HEK293T (cell line): Measurements from ENCODE around the gene HMGA1.

Source experiments
- CTCF ChIA-PET: fragments of 350-600 bp; formaldehyde crosslinking; extraction: SDS; loops from one replicate; lab custom pipeline; 2021; ENCODE audit warnings: antibody characterized with exemption, inconsistent platforms; lab: Yijun Ruan, JAX
- POLR2A ChIA-PET: fragments of 350-600 bp; formaldehyde crosslinking; extraction: SDS; loops from one replicate; lab custom pipeline; 2020; ENCODE audit warnings: antibody characterized with exemption, inconsistent platforms; lab: Yijun Ruan, JAX
- DNase-seq: peaks from one replicate; pipeline ENCODE4 v3.0.0; 2012; ENCODE audit warnings: mixed read lengths; ENCODE audit errors: extremely low spot score
- ARNT ChIP-seq: fragments of 450-650 bp; IDR thresholded peaks from 2 replicates; pipeline ENCODE4 v1.6.1; 2017; ENCODE audit warnings: mild to moderate bottlenecking
- BHLHE40 ChIP-seq: fragments of 450-650 bp; IDR thresholded peaks from 2 replicates; pipeline ENCODE4 v1.6.1; 2016; ENCODE audit warnings: mild to moderate bottlenecking, moderate library complexity, borderline replicate concordance
- CTBP1 ChIP-seq: fragments of 450-650 bp; IDR thresholded peaks from 2 replicates; pipeline ENCODE4 v1.6.1; 2016; ENCODE audit warnings: borderline replicate concordance
- ELF4 ChIP-seq: fragments of 450-650 bp; IDR thresholded peaks from 2 replicates; pipeline ENCODE4 v1.6.1; 2017; ENCODE audit warnings: antibody characterized with exemption
- FOXA1 ChIP-seq: fragments of 450-650 bp; IDR thresholded peaks from 2 replicates; pipeline ENCODE4 v1.6.1; 2016; ENCODE audit warnings: mild to moderate bottlenecking
- FOXK2 ChIP-seq: fragments of 450-650 bp; IDR thresholded peaks from 2 replicates; pipeline ENCODE4 v1.6.1; 2016; ENCODE audit warnings: mild to moderate bottlenecking
- FOXM1 ChIP-seq: fragments of 450-650 bp; IDR thresholded peaks from 2 replicates; pipeline ENCODE4 v1.6.1; 2017; ENCODE audit warnings: mild to moderate bottlenecking, borderline replicate concordance
- HDGF ChIP-seq: fragments of 450-650 bp; IDR thresholded peaks from 2 replicates; pipeline ENCODE4 v1.6.1; 2017; ENCODE audit warnings: antibody characterized with exemption, borderline replicate concordance
- L3MBTL2 ChIP-seq: fragments of 450-650 bp; conservative IDR thresholded peaks from 2 replicates; pipeline ENCODE4 v1.6.1; 2016; ENCODE audit warnings: mild to moderate bottlenecking
- LEF1 ChIP-seq: fragments of 450-650 bp; IDR thresholded peaks from 2 replicates; pipeline ENCODE4 v1.6.1; 2017; ENCODE audit warnings: mild to moderate bottlenecking, borderline replicate concordance
- NFRKB ChIP-seq: fragments of 450-650 bp; IDR thresholded peaks from 2 replicates; pipeline ENCODE4 v1.6.1; 2016; ENCODE audit warnings: mild to moderate bottlenecking, moderate library complexity
- PKNOX1 ChIP-seq: fragments of 450-650 bp; IDR thresholded peaks from 2 replicates; pipeline ENCODE4 v1.6.1; 2016
- SP1 ChIP-seq: fragments of 450-650 bp; IDR thresholded peaks from 2 replicates; pipeline ENCODE4 v1.6.1; 2017
- SUZ12 ChIP-seq: fragments of 450-650 bp; IDR thresholded peaks from 2 replicates; pipeline ENCODE4 v1.6.1; 2016; ENCODE audit warnings: mild to moderate bottlenecking
- TARDBP ChIP-seq: fragments of 450-650 bp; IDR thresholded peaks from 2 replicates; pipeline ENCODE4 v1.6.1; 2016
- ZNF384 ChIP-seq: fragments of 450-650 bp; IDR thresholded peaks from 2 replicates; pipeline ENCODE4 v1.6.1; 2016

Gene HMGA1, protein sequence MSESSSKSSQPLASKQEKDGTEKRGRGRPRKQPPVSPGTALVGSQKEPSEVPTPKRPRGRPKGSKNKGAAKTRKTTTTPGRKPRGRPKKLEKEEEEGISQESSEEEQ

DNA sequence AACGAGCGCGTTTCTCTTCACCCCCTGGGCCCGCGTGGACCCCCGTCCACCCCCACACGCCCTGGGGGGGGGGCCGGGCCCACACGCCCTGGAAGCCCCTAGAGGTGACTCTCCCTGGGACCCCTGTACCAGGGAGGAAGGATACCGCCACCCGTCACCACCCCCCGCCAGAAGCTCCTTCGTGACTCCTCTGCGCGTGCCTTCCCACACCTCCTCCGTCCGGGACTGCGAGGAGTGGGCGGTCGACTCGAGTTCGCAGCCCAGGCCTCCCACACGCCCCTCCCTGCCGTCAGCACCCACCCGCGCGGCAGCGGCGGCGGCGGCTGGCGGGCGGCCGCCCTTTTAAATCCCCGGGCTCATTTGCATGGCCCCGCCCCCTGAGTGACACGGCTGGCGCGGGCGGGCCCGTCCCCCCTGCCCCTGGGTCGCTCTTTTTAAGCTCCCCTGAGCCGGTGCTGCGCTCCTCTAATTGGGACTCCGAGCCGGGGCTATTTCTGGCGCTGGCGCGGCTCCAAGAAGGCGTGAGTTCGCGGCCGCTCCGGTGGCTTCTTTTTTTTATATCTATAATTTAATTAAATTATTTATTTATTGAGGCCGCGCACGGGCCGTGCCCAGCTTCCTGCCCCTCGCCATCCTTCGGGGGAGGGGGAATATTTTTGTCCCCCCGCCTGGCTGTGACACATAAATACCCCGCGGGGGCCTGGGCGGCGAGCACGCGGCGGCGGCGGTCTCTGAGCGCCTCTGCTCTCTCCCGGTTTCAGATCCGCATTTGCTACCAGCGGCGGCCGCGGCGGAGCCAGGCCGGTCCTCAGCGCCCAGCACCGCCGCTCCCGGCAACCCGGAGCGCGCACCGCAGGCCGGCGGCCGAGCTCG is at the start of gene HMGA1:
TSS of gene HMGA1 (plus strand) at position 431 of the 873 bp plus-strand sequence. CDS start 3,908 bp downstream, outside the sequence.
- POLR2A ChIA-PET, result interaction anchor here (0.5 to 2.2 kb wide), 10 partner anchors 9 to 178 kb away, joined by 3 to 21 read pairs (median 3); partner anchors contain the start of gene SMIM29
- peak; percentile 92 for DNase-seq
- CTCF ChIA-PET, result interaction anchor here (1.3 to 1.7 kb wide), 2 partner anchors 13 to 41 kb away, joined by 3 to 4 read pairs; partner anchors contain the start of gene SMIM29
- no peak for TF ChIP-seq ARNT
- no peak for TF ChIP-seq SUZ12
- TF ChIP-seq PKNOX1, result peak; percentile 94

- CTCF ChIA-PET, result interaction anchor here (0.6 to 1.2 kb wide), 2 partner anchors 26 to 716 kb away, joined by 3 to 6 read pairs; no protein-coding TSS in a partner anchor
- TF ChIP-seq ZNF384, result no peak
- no peak for TF ChIP-seq SP1
- no peak for TF ChIP-seq NFRKB
- no peak for TF ChIP-seq CTBP1
- no peak for TF ChIP-seq FOXK2
- TF ChIP-seq ELF4, result no peak
- no peak for TF ChIP-seq LEF1
- no peak for TF ChIP-seq FOXA1
- no peak for TF ChIP-seq TARDBP
- TF ChIP-seq BHLHE40, result no peak
- TF ChIP-seq L3MBTL2, result no peak
- no peak for TF ChIP-seq ARNT
- no peak for TF ChIP-seq HDGF
- TF ChIP-seq PKNOX1, result no peak
- no peak for TF ChIP-seq FOXM1
- no peak for TF ChIP-seq SUZ12
- no peak for DNase-seq
- POLR2A ChIA-PET, result no interaction called here
Measured at GRCh38 chr6:34189806-34190503, 46.7 kb upstream of the HMGA1 start.

GRCh38 chr6:34190504-34191122 is 46.1 kb upstream of the HMGA1 start:
- POLR2A ChIA-PET, result no interaction called here
- CTCF ChIA-PET, result interaction anchor here (0.6 to 1.2 kb wide), 2 partner anchors 27 to 717 kb away, joined by 3 to 6 read pairs; no protein-coding TSS in a partner anchor
- DNase-seq, result no peak
- TF ChIP-seq L3MBTL2 (no peak), ZNF384 (no peak), FOXM1 (no peak), CTBP1 (no peak), SUZ12 (no peak), PKNOX1 (no peak), NFRKB (no peak), BHLHE40 (no peak), SP1 (no peak), LEF1 (no peak), HDGF (no peak), FOXK2 (no peak), ELF4 (no peak), TARDBP (no peak)

DNA sequence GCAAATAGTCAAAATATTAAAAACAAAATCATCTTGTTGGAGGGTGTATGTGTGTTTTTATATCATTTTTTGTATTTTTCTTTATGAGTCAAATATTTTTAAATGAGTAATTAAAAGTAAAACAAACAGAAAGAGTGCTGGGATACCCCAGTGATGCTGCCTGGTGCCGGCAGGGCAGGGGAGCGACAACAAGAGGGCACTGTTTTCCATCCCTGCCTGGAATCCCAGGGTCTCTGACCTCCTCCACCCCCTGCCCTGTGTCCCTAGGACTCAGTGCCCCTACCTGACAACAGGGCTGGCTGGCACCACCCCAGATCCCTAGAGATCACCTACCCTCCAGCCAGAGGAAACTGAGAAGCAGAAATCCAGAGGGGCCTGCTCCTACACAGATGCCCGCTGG is 41.9 kb upstream of the HMGA1 start:
- DNase-seq, result no peak
- no peak for TF ChIP-seq TARDBP
- TF ChIP-seq PKNOX1, result no peak
- TF ChIP-seq ARNT, result no peak
- no peak for TF ChIP-seq ZNF384
- TF ChIP-seq CTBP1, result no peak
- no peak for TF ChIP-seq SUZ12
- no peak for TF ChIP-seq FOXK2
- TF ChIP-seq BHLHE40, result no peak
- TF ChIP-seq ELF4, result no peak
- no peak for TF ChIP-seq NFRKB
- TF ChIP-seq SP1, result no peak
- ChIA-PET POLR2A (interaction anchor here (1.5 kb wide), 1 partner anchor 54 kb away, joined by 8 read pairs; the partner anchor contains the start of gene SMIM29), CTCF (interaction anchor here (1.9 kb wide), 1 partner anchor 15 kb away, joined by 5 read pairs; no protein-coding TSS in a partner anchor)

DNA sequence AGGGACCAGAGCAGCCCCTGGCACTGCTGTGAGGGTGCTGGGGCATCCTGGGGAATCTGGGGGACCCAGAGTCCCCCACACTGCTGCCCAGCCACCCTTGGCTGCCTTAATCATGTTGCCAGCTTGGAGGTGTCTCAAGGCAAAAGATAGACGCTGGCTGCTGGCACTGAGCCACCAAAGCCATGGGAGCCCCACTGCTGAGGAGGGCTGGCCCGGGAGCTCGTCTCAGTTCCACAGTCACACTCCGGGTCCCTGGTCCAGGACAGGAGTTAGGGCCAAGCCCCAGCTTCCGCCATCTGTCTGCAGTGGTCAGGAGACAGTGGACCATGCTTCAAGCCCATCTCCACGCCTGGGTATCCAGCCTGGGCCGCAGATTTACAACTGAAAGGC is 41.0 kb upstream of the HMGA1 start:
- DNase-seq, result no peak
- TF ChIP-seq SP1 (no peak), CTBP1 (no peak), LEF1 (no peak), FOXM1 (no peak), BHLHE40 (no peak), FOXA1 (no peak), NFRKB (no peak), ZNF384 (no peak), SUZ12 (no peak), ELF4 (no peak), FOXK2 (no peak), PKNOX1 (no peak), L3MBTL2 (no peak), TARDBP (no peak), HDGF (no peak)
- POLR2A ChIA-PET, result interaction anchor here (0.8 to 1.9 kb wide), 7 partner anchors 14 to 220 kb away, joined by 3 to 8 read pairs (median 7); partner anchors contain the start of genes HMGA1 and SMIM29
- CTCF ChIA-PET, result interaction anchor here (0.6 to 1.9 kb wide), 13 partner anchors 9 to 220 kb away, joined by 3 to 10 read pairs (median 4); partner anchors contain the start of gene HMGA1
